ENCODE results near the gene AGAP2.

The AGAP2 gene

DNA sequence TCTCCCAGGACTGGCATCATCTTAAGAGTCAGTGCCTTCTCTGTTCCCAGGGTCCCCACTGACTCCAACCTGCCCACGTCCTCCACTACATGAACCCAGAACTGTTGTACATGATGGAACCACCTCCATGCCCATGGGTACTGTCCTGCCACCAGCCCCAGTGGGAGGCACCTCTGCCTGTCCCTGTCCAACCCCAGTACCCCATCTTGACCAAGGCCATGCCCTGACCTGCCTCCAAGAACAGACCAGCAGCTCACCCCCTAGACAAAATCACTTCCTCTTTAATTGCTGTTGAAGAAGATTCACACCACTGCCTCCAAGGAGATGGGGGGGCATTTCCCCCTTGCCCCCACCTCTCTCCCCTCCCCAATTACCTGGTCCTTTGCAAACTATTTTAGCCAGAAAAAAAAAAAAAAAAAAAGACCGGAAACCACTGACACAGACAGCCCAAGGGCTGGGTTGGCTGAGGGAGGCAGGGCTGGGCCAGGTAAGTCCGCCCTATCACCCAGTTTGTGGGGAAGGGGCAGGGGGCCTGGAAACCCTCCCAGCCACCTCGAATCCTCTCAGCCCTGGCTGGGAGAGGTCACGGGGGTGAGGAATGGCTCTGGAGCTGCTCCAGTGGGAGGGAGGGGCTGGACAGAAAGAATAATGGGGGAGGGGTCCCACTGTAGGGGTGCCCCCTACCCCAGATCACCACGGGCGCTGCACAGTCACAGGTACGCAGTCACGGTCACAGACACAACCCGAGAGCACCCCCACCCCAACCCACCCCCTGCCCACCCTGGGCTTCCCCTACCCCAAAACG is 13.4 kb downstream of the AGAP2 start:
- no peak for TF ChIP-seq SIN3A (IDR thresholded peaks at IDR 0.05; ENCODE audit: borderline replicate concordance, insufficient read depth, low read length)
- TF ChIP-seq TAF1 (IDR thresholded peaks at IDR 0.05; ENCODE audit: borderline replicate concordance, insufficient read depth, low read length) = no peak
- no peak for TF ChIP-seq POLR2AphosphoS5 (IDR thresholded peaks at IDR 0.05; ENCODE audit: low read depth, low read length)
- TF ChIP-seq, protein P1, sequence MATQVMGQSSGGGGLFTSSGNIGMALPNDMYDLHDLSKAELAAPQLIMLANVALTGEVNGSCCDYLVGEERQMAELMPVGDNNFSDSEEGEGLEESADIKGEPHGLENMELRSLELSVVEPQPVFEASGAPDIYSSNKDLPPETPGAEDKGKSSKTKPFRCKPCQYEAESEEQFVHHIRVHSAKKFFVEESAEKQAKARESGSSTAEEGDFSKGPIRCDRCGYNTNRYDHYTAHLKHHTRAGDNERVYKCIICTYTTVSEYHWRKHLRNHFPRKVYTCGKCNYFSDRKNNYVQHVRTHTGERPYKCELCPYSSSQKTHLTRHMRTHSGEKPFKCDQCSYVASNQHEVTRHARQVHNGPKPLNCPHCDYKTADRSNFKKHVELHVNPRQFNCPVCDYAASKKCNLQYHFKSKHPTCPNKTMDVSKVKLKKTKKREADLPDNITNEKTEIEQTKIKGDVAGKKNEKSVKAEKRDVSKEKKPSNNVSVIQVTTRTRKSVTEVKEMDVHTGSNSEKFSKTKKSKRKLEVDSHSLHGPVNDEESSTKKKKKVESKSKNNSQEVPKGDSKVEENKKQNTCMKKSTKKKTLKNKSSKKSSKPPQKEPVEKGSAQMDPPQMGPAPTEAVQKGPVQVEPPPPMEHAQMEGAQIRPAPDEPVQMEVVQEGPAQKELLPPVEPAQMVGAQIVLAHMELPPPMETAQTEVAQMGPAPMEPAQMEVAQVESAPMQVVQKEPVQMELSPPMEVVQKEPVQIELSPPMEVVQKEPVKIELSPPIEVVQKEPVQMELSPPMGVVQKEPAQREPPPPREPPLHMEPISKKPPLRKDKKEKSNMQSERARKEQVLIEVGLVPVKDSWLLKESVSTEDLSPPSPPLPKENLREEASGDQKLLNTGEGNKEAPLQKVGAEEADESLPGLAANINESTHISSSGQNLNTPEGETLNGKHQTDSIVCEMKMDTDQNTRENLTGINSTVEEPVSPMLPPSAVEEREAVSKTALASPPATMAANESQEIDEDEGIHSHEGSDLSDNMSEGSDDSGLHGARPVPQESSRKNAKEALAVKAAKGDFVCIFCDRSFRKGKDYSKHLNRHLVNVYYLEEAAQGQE (IDR thresholded peaks at IDR 0.05; ENCODE audit: insufficient read depth in 1 of 2, low read depth in 2 of 2, low read length in 2 of 2) = no peak
- no peak for TF ChIP-seq FOXP2 (optimal IDR thresholded peaks at IDR 0.05; ENCODE audit: borderline replicate concordance, extremely low read depth, extremely low read length, insufficient read depth)

DNA sequence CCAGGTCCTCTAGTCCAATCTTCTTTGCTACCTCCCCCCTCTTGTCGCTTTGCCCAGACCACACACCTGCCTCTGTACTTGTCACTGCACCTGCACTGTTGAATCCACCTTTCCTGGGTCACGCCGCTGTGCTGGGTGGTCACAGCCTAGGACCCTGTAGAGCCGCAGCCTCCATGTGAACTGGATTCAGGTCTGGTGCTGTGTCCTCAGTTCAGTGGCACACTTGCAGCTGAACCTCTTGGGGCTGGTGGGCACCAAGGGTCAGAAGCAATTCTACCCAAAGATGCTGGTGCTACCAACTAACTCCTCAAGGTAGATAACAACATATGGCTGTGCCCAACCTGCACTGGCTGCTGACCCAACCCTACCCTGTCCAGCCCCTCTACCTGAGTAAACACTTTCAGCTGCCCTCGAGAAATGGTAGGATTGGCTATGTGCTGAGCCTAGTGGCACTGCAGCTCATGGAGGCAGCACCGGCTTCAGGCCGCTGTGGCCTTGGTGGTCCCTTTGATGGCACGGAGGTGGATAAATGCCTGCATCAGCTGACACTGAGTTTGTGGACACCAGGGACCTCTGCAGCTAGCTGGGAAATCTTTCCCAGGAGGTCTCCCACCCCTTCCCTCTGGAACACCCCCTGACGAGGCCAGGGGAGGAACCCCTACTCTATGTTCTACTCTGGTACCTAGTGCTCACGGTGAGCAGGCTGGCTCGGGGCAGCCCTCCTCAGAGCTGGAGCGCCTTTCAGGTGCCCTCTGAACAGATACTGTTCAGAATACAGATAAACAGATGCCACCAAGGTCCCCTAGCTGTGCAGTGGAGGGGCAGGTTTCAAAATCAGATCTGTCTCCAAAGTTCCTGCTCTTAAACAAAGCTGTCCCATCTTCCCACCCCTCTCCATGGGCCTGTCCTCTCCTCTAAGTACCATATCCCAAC is 14.3 kb downstream of the AGAP2 start:
- TF ChIP-seq FOXP2 (optimal IDR thresholded peaks at IDR 0.05; ENCODE audit: borderline replicate concordance, extremely low read depth, extremely low read length, insufficient read depth) (no peak), SIN3A (IDR thresholded peaks at IDR 0.05; ENCODE audit: borderline replicate concordance, insufficient read depth, low read length) (no peak), TAF1 (IDR thresholded peaks at IDR 0.05; ENCODE audit: borderline replicate concordance, insufficient read depth, low read length) (no peak), POLR2AphosphoS5 (IDR thresholded peaks at IDR 0.05; ENCODE audit: low read depth, low read length) (no peak)
- TF ChIP-seq, protein P1 (IDR thresholded peaks at IDR 0.05; ENCODE audit: insufficient read depth in 1 of 2, low read depth in 2 of 2, low read length in 2 of 2) = no peak

DNA sequence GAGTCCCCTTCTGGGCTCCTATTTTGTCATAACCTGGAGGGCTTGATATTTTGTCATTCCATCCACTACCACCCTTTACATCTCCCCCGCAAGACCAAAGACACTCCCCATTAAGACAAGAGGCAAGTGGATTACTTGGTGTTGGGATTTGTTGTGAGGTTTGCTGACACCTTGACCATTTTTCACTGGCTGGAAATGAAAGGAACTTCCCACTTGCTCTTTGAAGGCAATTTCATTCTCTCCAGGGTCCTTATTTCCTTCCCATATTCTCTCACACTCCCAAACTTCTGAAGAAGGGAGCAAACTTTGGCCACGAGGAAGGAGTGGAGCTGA is 14.9 kb downstream of the AGAP2 start:
- TF ChIP-seq, protein P1 (IDR thresholded peaks at IDR 0.05; ENCODE audit: insufficient read depth in 1 of 2, low read depth in 2 of 2, low read length in 2 of 2) = no peak
- TF ChIP-seq SIN3A (IDR thresholded peaks at IDR 0.05; ENCODE audit: borderline replicate concordance, insufficient read depth, low read length) (no peak), FOXP2 (optimal IDR thresholded peaks at IDR 0.05; ENCODE audit: borderline replicate concordance, extremely low read depth, extremely low read length, insufficient read depth) (no peak), POLR2AphosphoS5 (IDR thresholded peaks at IDR 0.05; ENCODE audit: low read depth, low read length) (no peak), TAF1 (IDR thresholded peaks at IDR 0.05; ENCODE audit: borderline replicate concordance, insufficient read depth, low read length) (no peak)

DNA sequence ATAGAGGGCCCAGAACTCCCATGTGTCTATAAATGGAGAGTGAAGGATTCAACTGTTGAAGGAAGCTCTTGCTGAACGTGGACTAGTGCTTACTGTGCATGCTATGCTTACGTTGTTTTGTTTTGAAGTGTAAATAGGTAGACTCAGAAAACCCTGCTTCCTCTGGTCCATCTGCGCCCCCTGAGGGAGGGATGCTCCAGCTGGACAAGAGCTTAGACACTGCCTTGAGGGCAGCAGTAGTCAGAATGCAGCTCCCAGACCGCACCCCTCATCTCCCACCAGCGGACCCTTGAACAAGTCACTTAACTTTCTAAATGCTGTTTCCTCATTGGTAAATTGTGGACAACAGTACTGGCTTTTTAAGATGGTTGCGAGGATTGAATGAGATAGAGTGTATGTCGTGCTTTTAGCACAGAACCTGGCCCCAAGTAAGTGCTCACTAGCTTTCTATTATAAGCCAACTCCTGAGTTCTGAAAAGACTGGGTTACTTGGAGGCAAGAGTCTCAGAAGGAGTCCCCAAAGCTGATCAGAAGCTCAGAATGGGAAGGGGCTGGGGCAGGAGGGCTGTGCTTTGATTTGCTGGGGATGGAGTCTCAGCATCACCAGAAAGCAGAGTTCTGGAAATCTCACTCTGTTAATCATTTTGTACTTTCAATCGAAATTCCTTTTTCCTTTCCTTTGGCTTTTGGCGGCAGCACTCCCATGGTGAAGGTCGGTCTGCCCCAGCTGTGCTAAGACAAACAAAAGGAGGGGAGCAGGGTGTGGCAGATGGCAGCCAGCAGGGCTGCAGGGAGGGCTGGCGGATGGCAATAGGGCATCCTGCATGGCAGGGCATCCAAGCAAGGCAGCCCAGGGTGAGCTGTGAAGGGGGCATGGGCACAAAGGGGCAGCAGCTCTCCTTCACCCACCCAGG is 15.6 kb downstream of the AGAP2 start:
- no peak for TF ChIP-seq FOXP2 (optimal IDR thresholded peaks at IDR 0.05; ENCODE audit: borderline replicate concordance, extremely low read depth, extremely low read length, insufficient read depth)
- TF ChIP-seq, protein P1 (IDR thresholded peaks at IDR 0.05; ENCODE audit: insufficient read depth in 1 of 2, low read depth in 2 of 2, low read length in 2 of 2) = no peak
- TF ChIP-seq TAF1 (IDR thresholded peaks at IDR 0.05; ENCODE audit: borderline replicate concordance, insufficient read depth, low read length) = no peak
- TF ChIP-seq POLR2AphosphoS5 (IDR thresholded peaks at IDR 0.05; ENCODE audit: low read depth, low read length) = no peak
- no peak for TF ChIP-seq SIN3A (IDR thresholded peaks at IDR 0.05; ENCODE audit: borderline replicate concordance, insufficient read depth, low read length)
